Subcutaneous adipose tissue (tissue), 4 donors: ENCODE measurements around the gene ALG5. TPM values are rescaled to one million over a fixed set of nuclear protein-coding genes. Genes with fewer than 3 reads are reported as not detected.

Source experiments
- total RNA-seq, 4 donors: library from RNA; depleted of rRNA; stranded (reverse); fragments of >200 nt; gene quantifications; one replicate each; pipeline ENCODE4 v1.1.0, GENCODE V29; 2016
- TF ChIP-seq, protein P1 (sequence below): fragments of 450-650 bp; IDR thresholded peaks from one replicate; pipeline ENCODE4 v1.5.1; 2016; ENCODE audit warnings: low read depth, mild to moderate bottlenecking, control low read depth, antibody characterized with exemption, moderate library complexity

The ALG5 gene
- total RNA-seq, 4 donors from 2014 or later: 19.6 to 54.8 (median 31.0) TPM

- TF ChIP-seq, protein P1, sequence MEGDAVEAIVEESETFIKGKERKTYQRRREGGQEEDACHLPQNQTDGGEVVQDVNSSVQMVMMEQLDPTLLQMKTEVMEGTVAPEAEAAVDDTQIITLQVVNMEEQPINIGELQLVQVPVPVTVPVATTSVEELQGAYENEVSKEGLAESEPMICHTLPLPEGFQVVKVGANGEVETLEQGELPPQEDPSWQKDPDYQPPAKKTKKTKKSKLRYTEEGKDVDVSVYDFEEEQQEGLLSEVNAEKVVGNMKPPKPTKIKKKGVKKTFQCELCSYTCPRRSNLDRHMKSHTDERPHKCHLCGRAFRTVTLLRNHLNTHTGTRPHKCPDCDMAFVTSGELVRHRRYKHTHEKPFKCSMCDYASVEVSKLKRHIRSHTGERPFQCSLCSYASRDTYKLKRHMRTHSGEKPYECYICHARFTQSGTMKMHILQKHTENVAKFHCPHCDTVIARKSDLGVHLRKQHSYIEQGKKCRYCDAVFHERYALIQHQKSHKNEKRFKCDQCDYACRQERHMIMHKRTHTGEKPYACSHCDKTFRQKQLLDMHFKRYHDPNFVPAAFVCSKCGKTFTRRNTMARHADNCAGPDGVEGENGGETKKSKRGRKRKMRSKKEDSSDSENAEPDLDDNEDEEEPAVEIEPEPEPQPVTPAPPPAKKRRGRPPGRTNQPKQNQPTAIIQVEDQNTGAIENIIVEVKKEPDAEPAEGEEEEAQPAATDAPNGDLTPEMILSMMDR: no peak
Observed at GRCh38 chr13:37029617-37030016, 30.5 kb upstream of the ALG5 start.

- TF ChIP-seq, protein P1: no peak
Observed at GRCh38 chr13:37027639-37028038, 28.5 kb upstream of the ALG5 start.

- TF ChIP-seq, protein P1: no peak
Observed at GRCh38 chr13:37026771-37027170, 27.6 kb upstream of the ALG5 start.

DNA sequence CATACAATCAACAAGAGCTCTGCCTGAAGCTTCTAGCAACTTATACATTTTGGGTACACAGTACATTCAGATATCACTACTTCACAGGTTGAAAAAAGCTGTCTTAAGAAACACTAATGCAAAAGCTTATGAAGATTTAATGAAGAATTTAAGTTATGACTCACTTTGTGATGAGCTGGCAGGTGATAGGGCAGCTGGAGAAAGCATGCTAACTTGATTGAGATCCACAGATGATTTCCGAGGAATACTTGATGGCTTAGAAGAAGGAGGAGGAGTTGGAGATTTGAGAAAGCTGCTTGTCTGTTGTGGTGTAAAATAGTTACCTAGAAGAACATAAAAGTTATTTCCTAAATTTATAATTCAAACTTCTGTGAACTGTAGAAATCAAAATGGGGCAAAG is 24.7 kb upstream of the ALG5 start:
- TF ChIP-seq, protein P1: no peak

DNA sequence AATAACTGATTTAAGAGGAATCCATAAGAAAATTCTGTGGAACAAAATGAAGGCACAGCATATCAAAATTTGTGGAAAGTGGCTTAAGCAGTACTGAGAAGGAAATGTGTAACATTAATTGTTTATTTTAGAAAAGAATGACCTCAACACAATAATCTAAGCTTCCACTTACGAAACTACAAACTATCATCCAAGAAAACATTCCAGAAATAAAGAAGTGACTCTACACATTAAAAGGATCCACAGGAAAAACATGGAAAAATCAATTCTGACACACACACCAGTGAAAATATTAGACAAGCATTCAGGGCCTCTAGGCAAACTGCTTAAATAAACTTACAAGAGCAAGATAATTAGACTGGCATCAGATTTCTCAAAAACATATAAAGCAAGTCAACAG is 15.5 kb upstream of the ALG5 start:
- TF ChIP-seq, protein P1: no peak

DNA sequence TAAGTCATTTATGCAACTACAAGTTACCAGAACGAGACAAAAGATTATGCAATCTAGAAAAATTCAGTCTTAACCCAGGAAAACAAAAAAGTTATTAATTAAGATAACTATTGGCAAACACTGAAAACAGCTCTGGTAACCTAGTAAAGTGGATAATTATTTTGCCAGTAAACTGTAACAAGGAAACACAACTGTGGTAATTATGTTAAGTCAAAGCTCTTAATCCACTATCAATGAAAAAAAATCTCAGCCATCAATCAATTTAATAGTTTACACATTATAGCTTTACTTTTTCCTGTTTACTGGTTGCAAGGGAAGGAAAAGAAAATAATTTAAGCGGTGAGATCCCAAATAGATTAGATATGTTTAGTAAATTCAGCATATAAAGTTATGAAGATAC is 12.6 kb upstream of the ALG5 start:
- TF ChIP-seq, protein P1: no peak

- TF ChIP-seq, protein P1: no peak
Observed at GRCh38 chr13:37011002-37011401, 11.9 kb upstream of the ALG5 start.
